Stimulated activated CD8-positive, alpha-beta memory T cell treated with anti-CD3 and anti-CD28 coated beads, Interleukin-2, amount 100 ng/mL, for 48 hours (primary cell): ENCODE data around the gene GTF3C1.

Source experiments
- DNase-seq, 2 donors: peaks; one replicate each; pipeline ENCODE4 v3.0.0-alpha.2; 2020; ENCODE audit warnings: low read depth in 2 of 2

GTF3C1 gene

DNA sequence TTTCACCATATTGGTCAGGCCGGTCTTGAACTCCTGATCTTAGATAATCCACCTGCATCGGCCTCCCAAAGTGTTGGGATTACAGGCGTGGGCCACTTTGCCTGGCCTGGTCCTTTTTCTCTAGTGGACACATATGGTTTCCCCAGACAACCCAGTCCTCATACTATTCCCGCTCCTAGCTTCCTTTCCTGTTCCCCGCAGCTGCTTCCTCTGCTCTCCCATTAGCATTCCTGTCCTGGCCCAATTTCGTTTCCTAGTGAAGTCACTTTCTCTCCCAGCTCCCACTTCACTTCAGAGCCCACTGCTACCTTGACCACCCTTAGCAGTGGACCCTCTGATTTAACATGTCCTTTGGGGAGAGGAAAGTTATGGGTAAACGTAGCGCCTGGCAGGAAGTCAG lies 11.5 kb upstream of the GTF3C1 start:
- DNase-seq = no peak

DNA sequence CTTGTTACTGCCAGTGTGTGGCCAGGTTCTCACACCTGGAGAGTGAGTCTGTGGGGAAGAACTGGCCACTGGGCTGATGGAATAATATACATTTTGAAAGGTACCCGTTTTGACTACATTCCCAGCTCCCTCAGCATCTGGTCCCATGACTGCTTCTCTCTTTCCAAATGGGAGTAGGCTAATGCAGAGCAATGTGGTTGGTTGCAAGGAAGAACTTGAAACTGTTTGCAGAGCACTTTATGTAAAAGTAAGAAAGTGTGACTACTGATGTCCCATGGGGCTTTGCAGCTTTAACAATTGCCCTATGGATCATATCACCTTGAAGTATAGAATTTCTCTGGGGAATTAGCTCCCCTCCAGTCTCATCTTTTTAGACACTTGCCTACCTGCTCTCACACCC lies 9.2 kb upstream of the GTF3C1 start:
- no peak for DNase-seq

DNA sequence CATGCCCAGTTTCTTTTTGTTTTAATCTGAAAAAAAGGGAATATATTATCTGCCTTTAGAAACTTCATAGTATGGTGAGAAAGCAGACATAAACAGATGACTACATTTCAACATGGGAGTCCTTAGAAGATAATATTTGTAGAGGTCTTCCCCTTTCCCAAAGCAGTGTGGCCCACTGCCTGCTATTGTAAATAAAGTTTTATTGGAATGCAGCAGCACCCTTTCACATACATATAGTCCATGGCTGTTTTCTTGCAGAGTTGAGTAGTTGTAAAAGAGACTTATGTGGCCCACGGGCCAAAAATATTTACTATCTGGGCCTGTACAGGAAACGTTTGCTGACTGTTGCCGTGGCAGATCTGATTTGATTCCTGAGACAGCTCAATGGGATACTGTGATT lies 8.7 kb upstream of the GTF3C1 start:
- no peak for DNase-seq

DNA sequence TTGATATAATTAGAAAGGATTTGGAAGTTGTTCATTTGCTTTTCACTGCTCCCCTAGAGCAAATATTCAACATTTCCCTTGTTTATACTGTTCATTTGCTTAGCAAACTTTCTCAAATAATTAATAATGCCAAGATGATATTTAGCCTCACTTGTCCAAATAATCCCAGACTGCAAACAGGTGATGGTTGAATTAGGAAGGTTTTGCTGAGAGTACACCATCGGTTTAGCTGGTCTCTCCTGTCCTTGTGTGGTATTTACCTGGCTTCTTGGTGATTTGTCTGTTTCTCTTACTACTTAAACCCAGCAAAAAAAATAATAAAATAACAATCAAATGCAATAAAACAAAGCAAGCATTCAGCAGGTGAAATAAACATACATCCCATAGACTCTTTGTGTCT lies 6.8 kb upstream of the GTF3C1 start:
- DNase-seq = no peak

DNA sequence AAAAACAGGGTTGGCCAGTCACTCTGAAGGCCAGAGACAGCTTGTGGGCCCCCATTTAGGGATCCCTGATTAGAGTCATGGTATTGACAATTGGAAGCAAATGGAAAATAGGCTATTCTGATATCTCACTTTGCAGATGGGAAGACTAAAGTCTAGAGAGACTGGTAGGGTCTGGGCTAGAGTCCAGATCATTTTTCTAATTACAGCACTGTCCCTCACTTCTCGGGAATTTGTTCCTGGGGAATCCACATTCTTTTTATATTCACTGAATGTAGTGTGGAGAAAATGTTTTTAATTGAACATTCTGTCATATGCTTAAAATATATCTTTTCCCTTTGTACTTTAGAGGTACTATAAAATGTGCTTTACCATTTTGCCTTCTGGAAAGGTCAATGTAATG lies 1.3 kb upstream of the GTF3C1 start:
- no peak for DNase-seq

DNA sequence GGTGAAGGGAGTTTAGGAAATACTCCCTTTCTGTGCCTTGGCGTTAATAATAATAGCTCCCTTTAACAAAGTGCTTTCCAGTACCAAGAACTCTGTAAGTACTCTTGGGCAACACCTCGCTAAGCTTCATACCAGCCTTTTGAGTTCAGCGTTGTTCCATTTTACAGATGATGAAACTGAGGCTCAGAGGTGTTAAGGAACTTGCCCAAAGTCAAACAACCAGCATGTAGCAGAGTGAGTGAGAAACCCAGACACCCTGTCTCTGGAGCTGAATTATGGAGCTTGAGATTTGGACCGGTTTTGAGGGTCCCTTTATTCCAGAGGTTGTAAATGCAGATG lies 838 bp upstream of the GTF3C1 start:
- no peak for DNase-seq

DNA sequence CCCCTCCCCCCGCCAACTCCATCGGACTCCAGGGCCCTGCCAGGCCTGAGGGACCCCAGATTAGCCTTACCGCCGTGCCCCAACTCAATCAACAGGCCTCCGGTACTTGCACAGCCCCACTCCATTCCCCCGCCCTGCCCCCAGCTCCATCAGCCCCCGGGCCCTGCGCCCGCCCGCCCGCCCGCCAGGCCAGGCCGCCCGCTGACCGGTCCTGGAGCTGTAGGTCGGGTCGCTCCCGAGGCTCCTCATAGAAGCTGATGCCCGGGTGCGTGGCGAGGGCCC lies 308 bp downstream of the GTF3C1 start:
- no peak for DNase-seq

DNA sequence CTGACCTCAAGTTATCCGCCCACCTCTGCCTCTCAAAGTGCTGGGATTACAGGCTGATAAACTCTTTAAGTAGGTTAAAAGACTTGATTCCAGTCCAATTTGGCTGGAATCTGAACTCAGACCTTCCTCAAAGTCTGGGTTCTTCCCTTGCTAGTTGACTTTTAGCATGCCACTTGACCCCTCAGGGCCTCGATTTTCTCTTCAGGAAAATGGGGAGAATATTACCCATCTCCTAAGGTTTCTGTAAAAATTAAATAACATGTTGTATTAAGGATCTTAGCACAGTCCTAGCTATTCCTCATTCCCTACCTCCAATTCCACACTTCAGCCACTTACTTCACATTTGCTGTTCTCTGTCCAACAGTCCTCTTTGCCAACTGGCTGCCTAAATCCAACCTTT lies 1.9 kb downstream of the GTF3C1 start:
- no peak for DNase-seq

DNA sequence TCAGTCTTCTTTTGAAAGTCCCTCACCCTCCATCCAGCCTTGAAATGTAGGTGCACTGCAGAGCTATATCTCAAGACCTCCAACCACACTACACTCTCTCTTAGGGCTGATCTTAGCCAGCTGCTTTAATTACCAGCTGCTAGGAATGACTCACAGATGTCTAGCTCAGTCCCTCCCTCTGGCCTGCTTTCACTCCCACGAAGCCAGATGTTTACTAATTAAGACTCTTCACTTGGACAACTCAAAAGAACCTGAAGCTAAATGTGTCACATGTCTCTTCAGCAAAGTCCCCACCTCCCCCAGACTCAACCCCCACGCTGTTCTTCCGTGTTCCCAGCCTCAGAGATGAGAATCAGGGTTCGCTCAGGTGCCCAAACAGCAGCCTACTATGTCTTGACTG lies 2.6 kb downstream of the GTF3C1 start:
- DNase-seq = no peak

DNA sequence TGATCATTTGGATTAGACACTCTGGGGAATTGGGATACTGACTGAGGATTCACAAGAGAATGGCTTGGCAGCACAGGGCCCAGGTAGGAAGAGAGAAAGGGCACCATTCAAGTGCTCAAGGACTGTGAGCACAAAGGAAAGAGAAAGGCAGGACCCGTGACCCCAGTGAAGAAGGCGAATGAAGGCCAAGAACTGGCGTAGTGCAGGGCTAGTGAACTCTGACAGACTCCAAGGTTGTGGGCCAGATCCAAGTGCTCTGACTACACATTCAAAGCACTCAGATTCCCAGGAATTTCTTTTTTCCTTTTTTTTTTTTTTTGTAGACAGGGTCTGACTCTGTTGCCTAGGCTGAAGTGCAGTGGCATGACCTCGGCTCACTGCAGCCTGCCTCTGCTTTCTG lies 5.0 kb downstream of the GTF3C1 start:
- no peak for DNase-seq

DNA sequence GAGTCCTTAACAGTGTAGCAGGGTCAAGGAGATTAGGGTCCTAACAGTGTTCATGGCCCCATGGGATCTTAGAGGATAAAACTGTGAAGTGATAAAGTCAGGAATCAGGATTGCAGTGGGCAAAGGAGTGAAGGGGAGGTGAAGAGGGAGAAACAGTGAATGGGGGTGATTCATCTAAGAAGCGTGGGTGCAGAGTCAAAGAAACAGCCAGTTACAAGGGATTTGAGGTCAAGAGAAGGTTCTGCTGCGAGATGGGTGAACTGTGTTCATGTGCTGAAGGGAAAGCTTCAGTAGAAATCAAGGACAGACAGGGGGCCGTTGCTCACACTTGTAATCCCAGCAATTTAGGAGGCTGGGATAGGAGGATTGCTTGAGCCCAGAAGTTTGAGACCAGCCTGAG lies 5.9 kb downstream of the GTF3C1 start:
- no peak for DNase-seq

DNA sequence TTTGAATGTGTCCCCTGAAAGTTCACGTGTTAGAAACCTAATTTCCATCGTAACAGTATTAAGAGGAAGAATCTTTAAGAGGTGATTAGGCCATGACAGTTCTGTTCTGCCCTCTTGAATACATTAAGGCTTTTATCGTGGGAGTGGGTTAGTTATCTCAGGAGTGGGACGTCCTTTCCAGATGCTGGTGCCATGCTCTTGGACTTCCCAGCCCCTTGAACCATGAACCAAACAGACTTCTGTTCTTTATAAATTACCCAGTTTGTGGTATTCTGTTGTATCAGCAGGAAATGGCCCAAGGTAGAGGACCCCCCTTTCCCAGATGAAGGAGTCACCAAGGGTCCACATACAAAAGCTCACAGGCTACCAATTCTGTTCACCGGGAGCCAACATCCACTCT lies 10.1 kb downstream of the GTF3C1 start:
- DNase-seq = no peak

DNA sequence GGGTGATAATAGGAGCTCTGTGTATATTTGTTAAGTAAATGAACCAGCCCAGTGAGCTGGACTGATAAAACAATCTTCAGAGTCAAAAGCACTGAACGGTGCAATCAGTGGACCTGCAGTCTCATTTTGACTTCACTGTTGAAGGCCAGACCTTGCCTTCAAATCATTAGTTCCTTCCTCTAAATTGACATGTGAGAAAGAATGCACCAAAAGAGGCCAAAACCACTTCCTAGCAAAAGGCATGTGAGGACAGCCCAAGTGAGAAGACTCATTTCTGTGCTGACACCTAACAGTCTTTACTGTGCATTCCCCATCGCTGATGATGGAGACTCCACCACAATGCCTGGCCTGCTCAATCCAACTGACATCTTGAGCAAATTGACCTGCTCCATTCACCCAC lies 10.6 kb downstream of the GTF3C1 start:
- DNase-seq = no peak

DNA sequence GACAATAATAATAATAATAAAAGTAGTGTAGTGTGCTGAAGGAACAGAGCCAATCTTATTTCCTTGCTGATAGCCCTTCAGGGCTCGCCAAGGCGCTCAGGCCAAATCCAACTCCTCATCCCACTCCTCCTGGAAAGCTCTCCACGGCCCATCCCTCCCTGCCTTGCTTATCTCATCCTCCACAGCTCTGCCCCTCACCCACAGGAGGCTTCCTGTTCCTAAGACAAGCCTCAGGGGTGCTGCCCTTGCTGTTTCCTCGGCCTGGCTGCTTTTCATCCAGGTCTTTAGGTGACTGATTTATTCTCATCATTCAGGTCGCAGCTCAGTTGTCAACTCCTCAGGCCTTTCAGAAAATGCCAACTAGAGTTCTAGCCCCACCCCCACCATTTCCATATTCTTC lies 11.2 kb downstream of the GTF3C1 start:
- DNase-seq = no peak

DNA sequence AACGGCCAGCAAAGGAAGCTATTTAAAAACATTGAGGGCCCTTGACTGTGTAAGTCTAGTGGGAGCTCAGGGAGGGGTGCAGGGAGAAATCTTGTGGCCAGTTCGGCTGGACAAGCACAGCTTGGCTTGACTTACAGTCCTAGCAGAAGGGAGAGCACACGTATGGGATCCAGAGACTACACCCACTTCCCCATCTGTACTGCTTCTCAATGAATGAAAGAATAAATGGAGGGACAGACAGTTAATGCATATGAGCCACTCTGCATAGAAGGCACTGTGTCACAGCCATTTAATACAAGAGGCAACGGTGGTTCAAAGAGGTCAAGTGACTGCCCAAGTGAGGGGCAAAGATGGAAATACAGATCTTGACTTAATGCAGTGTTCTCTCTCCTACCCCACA lies 15.5 kb downstream of the GTF3C1 start:
- DNase-seq = no peak

DNA sequence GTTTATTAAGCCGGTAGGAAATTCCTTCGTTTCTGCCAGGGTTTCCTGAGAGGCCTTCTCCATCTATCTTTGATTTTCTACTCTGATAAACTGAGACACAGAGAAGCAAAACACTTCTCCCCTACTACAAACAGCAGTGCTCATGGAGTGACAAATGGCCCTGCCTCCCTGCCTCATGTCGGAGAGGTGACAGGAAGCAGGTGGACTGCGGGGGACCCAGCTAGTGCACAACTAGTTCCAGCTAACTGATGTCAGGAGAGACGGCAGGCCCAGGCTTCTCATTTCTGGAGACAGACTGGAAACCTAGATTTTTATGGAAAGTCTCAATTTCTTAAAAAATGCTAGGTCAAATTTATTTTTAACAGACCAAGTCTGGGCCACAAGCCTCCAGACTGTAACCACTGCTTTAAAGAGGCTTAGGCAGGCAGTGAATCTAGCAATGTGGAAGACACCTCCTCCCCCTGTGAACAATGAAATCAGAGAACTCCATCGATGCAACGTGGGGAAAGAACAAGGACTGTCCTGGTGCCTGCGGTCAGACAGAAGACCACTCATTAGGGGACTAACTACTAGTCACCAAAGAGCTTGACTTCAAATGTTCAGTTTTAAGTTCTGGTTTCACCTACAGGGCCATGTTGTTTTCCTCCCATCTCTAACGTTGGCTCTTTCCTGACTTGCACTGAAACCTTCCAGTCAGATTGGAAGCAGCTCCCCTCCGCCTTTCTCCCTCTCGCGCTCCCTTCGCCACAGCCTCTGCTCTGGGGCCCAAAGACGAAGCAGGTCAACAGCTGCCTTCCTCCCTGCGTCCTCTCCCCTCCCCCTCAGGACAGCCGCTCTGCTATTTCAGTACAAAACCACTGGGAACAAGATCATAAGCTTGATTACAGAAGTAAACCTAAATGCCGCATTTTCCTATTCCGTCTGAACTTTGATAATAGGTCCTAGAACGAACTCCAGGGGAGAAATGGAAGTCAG lies 17.6 kb downstream of the GTF3C1 start:
- no peak for DNase-seq

DNA sequence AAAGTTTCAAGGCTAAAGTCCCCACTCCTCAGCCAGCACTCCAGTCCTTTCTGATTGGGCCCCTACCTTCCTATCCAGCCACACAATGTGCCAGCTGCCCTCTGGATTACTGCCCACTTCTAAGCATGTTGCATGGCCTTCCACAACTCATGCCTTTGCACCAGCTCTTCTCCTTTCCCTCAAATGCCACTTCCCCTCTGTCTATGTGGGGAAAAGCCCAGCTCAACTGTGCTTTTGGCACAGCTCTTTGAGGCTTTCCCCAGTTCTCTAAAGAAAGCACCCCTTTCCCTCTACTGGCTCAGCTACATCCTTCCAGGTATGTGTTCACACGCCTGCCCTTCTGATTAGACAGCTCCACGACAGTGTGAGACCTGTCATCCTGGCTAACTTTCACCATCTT lies 18.5 kb downstream of the GTF3C1 start:
- no peak for DNase-seq

DNA sequence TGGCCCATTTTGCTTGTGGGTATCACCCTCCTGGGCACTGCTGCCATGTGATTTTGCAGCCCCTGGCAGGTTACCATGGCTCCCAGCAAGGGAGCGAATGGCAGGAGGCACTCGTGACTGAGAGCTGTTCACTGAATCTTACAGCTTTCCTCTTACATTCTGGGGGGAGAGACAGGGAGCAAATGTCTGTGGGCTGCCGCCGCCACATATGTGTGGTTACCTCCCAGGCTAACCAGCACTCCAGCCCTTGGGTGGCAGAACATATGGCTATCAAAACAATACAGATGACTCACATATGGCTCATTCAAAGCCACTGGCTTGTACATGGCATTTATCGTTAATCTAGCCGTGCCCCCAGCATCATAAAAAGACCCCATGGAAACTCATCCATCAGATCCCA lies 19.8 kb downstream of the GTF3C1 start:
- no peak for DNase-seq

DNA sequence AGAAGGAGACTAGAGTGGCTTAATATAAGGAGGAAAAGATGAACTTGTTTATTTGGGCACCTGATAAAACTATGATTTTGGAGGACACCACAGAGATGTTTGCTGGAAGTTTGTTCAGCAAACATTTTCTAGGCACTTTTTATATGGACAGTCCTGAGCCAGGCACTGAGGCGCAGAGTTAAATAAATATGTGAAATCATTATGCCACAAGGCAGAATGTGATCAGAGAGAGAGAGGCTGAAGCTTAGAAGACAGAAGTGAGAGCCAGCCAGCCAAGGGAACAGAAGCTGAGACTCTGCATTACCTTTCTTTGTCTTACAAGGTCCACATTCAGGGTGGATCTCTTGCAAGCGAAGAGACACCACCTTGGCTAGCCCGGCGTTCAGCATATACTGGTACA lies 21.4 kb downstream of the GTF3C1 start:
- no peak for DNase-seq

DNA sequence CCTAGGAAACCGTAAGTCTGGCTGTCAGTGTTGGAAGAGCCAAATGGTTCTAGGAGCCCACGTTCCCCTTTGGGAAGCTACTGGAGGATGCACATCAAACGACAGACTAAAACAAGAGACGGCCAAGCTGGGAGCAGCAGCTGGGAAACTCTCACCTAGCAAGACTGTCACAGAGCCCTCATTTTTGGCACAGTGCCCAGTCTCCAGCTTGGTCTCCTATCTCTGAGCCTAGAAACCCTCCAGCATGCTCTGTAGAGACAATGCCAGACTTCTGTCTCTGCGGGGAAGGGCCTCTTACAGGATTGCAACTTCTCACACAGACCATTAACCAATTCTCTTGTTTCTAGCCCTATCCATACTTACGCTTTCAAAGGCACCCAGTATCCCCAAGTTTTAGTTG lies 23.5 kb downstream of the GTF3C1 start:
- no peak for DNase-seq

DNA sequence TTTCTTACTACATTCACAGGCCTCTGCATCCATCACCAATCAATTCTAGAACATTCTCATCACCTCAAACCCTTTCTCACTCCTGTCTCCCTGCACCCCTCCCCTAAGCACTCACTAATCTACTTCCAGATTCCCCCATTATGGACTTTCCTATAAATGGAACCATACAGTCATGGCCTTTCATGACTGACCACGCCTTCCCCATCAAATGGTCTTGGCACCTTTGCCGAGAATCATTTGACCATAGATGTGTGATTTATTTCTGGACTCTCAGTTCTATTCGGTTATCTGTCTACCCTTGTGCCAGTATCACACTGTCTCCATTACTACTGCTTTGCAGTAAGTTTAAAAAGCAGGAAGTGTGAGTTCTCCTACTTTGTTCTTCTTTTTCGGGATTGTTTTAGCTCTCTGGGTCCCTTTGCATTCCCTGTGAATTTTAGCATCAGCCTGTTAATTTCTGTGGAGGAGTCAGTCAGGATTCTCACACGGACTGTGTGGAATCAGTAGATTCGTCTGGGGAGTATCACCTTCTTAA lies 27.5 kb downstream of the GTF3C1 start:
- no peak for DNase-seq

DNA sequence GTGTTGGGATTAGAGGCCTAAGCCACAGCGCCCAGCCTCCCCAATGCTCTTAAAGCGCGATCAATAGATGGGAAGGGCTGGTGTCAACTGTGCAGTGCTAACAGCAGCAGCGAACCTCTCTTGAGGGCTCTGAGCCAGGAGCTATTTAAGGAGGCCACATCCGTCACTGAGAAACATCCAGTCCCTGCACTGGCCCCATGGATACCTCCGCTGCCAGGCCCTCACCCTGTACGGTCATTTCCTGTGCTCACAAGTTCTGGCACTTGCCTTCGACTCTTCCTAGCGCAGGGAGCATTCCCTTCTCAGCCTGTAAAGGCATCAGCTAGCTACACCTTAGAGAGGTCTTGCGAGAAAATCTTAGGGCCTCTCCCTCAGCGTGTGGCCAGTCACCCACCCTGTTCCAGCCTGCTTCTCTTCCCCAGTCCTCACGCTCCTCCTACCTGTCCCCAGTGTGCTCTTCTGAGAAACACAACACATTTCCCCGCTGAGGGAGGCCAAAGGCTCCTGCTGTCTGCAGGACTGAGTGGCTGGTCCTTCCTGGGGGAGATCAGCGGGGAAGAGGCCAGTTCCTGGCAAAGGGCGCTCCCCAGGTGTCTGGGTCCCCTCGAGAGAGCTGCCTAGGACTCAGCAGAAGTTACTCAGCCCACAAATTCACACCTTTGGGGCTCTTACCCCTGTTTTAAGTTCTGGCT lies 28.6 kb downstream of the GTF3C1 start:
- no peak for DNase-seq

DNA sequence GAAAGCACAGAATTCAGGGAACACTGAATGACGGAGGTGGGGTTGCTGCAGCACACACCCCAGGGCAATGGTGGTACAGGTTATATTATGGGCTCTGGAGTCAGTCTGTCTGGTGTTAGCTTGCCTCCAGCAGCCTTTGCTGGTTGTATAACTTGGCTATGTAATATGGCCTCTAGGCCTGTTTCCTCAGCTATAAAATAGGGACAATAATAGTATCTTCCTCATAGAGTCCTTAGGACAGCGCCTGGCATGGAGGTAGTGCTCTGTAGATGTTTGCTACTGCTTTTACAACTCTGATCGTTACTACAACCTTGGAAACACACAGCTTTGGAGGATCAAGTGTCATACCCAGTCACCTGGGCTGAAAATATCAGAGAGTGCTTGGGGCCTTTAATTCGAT lies 31.5 kb downstream of the GTF3C1 start:
- DNase-seq = no peak

DNA sequence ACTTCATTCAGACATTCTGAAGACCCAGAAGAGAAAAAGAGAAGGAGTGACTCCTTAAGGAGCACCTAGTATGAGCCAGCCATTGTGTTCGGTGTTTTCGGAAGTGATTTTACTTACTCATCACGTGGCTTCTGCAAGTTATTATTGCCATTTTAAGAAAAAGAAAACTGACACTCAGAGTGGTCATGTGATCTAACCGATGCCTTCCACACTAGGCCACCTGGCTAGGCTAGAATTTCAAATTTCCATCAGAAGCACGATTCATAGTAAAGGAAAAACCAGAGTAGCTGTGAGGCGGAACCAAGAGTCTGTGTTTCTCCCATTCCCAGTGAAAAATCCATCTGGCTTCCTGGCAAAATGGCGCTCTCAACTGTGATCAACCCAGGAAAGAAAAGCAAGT lies 32.0 kb downstream of the GTF3C1 start:
- no peak for DNase-seq
